Neural progenitor cell (in vitro differentiated cells): ENCODE measurements around the gene CCDC85C. TPM values are rescaled to one million over a fixed set of nuclear protein-coding genes. Genes with fewer than 3 reads are reported as not detected.

ENCODE experiments used
- DNase-seq: peaks from one replicate; pipeline ENCODE4 v3.0.0-alpha.2; 2016; ENCODE audit warnings: low spot score
- H2AFZ ChIP-seq: fragments of 200-600 bp; sonication (generic); replicated peaks from 2 replicates; pipeline ENCODE4 v1.6.1; 2016; ENCODE audit warnings: antibody characterized with exemption
- H3F3A ChIP-seq: fragments of 200-600 bp; sonication (generic); 2 replicates; pipeline ENCODE4 v1.6.1; 2016; ENCODE audit warnings: antibody characterized with exemption, low read depth
- H3K27ac ChIP-seq: fragments of 200-600 bp; sonication (generic); 2 replicates; pipeline ENCODE4 v1.5.1; 2016; ENCODE audit warnings: mild to moderate bottlenecking
- H3K27me3 ChIP-seq: fragments of 200-600 bp; sonication (generic); 2 replicates; pipeline ENCODE4 v1.6.1; 2016; ENCODE audit warnings: mild to moderate bottlenecking, moderate library complexity
- H3K36me3 ChIP-seq: fragments of 200-600 bp; sonication (generic); 2 replicates; pipeline ENCODE4 v1.5.1; 2016
- H3K4me1 ChIP-seq: fragments of 200-600 bp; sonication (generic); 2 replicates; pipeline ENCODE4 v1.6.1; 2016; ENCODE audit warnings: mixed run types
- H3K4me2 ChIP-seq: fragments of 200-600 bp; sonication (generic); 2 replicates; pipeline ENCODE4 v1.6.1; 2016
- H3K4me3 ChIP-seq: fragments of 200-600 bp; sonication (generic); 2 replicates; pipeline ENCODE4 v1.5.1; 2016
- H3K79me2 ChIP-seq: fragments of 200-600 bp; sonication (generic); 2 replicates; pipeline ENCODE4 v1.6.1; 2016; ENCODE audit warnings: low read depth
- H3K9ac ChIP-seq: fragments of 200-600 bp; sonication (generic); 2 replicates; pipeline ENCODE4 v1.6.1; 2016
- H3K9me3 ChIP-seq: fragments of 200-600 bp; sonication (generic); 2 replicates; pipeline ENCODE4 v1.5.1; 2016; ENCODE audit warnings: low read depth
- H4K20me1 ChIP-seq: fragments of 200-600 bp; sonication (generic); 2 replicates; pipeline ENCODE4 v1.6.1; 2016; ENCODE audit warnings: low read depth
- H3K27ac Mint-ChIP-seq: 3 replicates; pipeline ENCODE4 v1.8.0; 2021; ENCODE audit warnings: mixed read lengths
- H3K27me3 Mint-ChIP-seq: 2 replicates; pipeline ENCODE4 v1.8.0; 2022; ENCODE audit warnings: low read depth, mild to moderate bottlenecking, inconsistent platforms, moderate library complexity, mixed read lengths; ENCODE audit not compliant: insufficient read depth
- H3K36me3 Mint-ChIP-seq: 3 replicates; pipeline ENCODE4 v1.8.0; 2021; ENCODE audit warnings: mixed read lengths
- H3K4me1 Mint-ChIP-seq: 3 replicates; pipeline ENCODE4 v1.8.0; 2021; ENCODE audit warnings: mixed read lengths
- H3K4me3 Mint-ChIP-seq: 3 replicates; pipeline ENCODE4 v1.8.0; 2021; ENCODE audit warnings: mild to moderate bottlenecking, moderate library complexity, mixed read lengths
- H3K9me3 Mint-ChIP-seq: 3 replicates; pipeline ENCODE4 v1.8.0; 2020; ENCODE audit warnings: mixed read lengths
- CTCF ChIP-seq: fragments of 200-600 bp; sonication (generic); IDR thresholded peaks from 2 replicates; pipeline ENCODE4 v1.5.1; 2017; ENCODE audit warnings: antibody characterized with exemption, mild to moderate bottlenecking
- EZH2 ChIP-seq: fragments of 200-600 bp; sonication (generic); IDR thresholded peaks from 2 replicates; pipeline ENCODE4 v1.6.1; 2017; ENCODE audit warnings: antibody characterized with exemption, mild to moderate bottlenecking, moderate library complexity
- EZH2phosphoT487 ChIP-seq: fragments of 200-600 bp; sonication (generic); IDR thresholded peaks from 2 replicates; pipeline ENCODE4 v1.6.1; 2017; ENCODE audit warnings: antibody characterized with exemption
- total RNA-seq: library from RNA; depleted of rRNA; stranded (reverse); fragments of >200 nt; gene quantifications from 2 replicates; pipeline ENCODE4 v1.2.3, GENCODE V29; 2015; ENCODE audit warnings: low replicate concordance

CCDC85C gene
- total RNA-seq, 1 donor from 2014 or later = 19.0 TPM

- no peaks in the 10 kb centered on the region for H3K9me3 Mint-ChIP-seq
- H3K4me3 Mint-ChIP-seq = no peak overlapping the region
- Histone ChIP-seq H3F3A (peaks cover 15% of the 10 kb centered on the region), H3K36me3 (no peaks in the 10 kb centered on the region), H4K20me1 (peaks cover 28% of the 10 kb centered on the region), H3K4me2 (no peak overlapping the region), H3K4me3 (no peak overlapping the region), H3K9ac (no peak overlapping the region), H3K4me1 (peaks cover 22% of the 10 kb centered on the region), H3K27me3 (no peaks in the 10 kb centered on the region), H3K9me3 (no peaks in the 10 kb centered on the region), H2AFZ (no peak overlapping the region), H3K79me2 (peaks cover 44% of the 10 kb centered on the region), H3K27ac (no peak overlapping the region)
- H3K27me3 Mint-ChIP-seq = peaks cover 3% of the 10 kb centered on the region
- H3K4me1 Mint-ChIP-seq = peaks cover 24% of the 10 kb centered on the region
- H3K27ac Mint-ChIP-seq = no peak overlapping the region
- TF ChIP-seq CTCF (no peak), EZH2 (no peak), EZH2phosphoT487 (no peak)
- DNase-seq = no peak
- H3K36me3 Mint-ChIP-seq = no peaks in the 10 kb centered on the region
These were observed 86.2 kb downstream of the CCDC85C start for GRCh38 chr14:99517643-99518381.

GRCh38 chr14:99516871-99517642 lies 87.0 kb downstream of the CCDC85C start:
- no peaks in the 10 kb centered on the region for H3K27me3 ChIP-seq
- Mint-ChIP-seq H3K27me3 (peaks cover 3% of the 10 kb centered on the region), H3K36me3 (peaks cover 2% of the 10 kb centered on the region), H3K9me3 (no peaks in the 10 kb centered on the region), H3K4me1 (peaks cover 16% of the 10 kb centered on the region), H3K4me3 (no peak overlapping the region), H3K27ac (no peak overlapping the region)
- TF ChIP-seq EZH2 (no peak), EZH2phosphoT487 (no peak), CTCF (no peak)
- H3K79me2 ChIP-seq = peaks cover 43% of the 10 kb centered on the region
- H3K36me3 ChIP-seq = no peaks in the 10 kb centered on the region
- peaks cover 15% of the 10 kb centered on the region for H3K4me1 ChIP-seq
- peaks cover 34% of the 10 kb centered on the region for H4K20me1 ChIP-seq
- H3F3A ChIP-seq = peaks cover 8% of the 10 kb centered on the region
- H3K27ac ChIP-seq = no peak overlapping the region
- H3K4me2 ChIP-seq = no peak overlapping the region
- no peak overlapping the region for H3K4me3 ChIP-seq
- no peak for DNase-seq
- H2AFZ ChIP-seq = no peak overlapping the region
- no peaks in the 10 kb centered on the region for H3K9me3 ChIP-seq
- no peak overlapping the region for H3K9ac ChIP-seq

- H3K9ac ChIP-seq = no peak overlapping the region
- H3K27me3 ChIP-seq = no peaks in the 10 kb centered on the region
- H3F3A ChIP-seq = peaks cover 4% of the 10 kb centered on the region
- H3K4me2 ChIP-seq = no peak overlapping the region
- Mint-ChIP-seq H3K9me3 (no peaks in the 10 kb centered on the region), H3K4me1 (peaks cover 14% of the 10 kb centered on the region), H3K4me3 (no peak overlapping the region), H3K27me3 (peaks cover 3% of the 10 kb centered on the region), H3K36me3 (peaks cover 2% of the 10 kb centered on the region), H3K27ac (no peak overlapping the region)
- DNase-seq = no peak
- H3K36me3 ChIP-seq = no peaks in the 10 kb centered on the region
- H3K27ac ChIP-seq = no peak overlapping the region
- H3K9me3 ChIP-seq = no peaks in the 10 kb centered on the region
- H2AFZ ChIP-seq = no peak overlapping the region
- peaks cover 36% of the 10 kb centered on the region for H3K79me2 ChIP-seq
- H4K20me1 ChIP-seq = peaks cover 41% of the 10 kb centered on the region
- TF ChIP-seq EZH2 (no peak), EZH2phosphoT487 (no peak), CTCF (no peak)
- H3K4me3 ChIP-seq = no peak overlapping the region
- H3K4me1 ChIP-seq = peaks cover 8% of the 10 kb centered on the region
These were observed 87.7 kb downstream of the CCDC85C start for GRCh38 chr14:99516156-99516870.
